Hepatocyte (in vitro differentiated cells): ENCODE data around the gene DEF6.

Experiments used
- CTCF ChIP-seq: fragments of 200-600 bp; sonication (generic); IDR thresholded peaks from 2 replicates; pipeline ENCODE4 v1.5.1; 2016; ENCODE audit warnings: antibody characterized with exemption, mild to moderate bottlenecking; ENCODE audit not compliant: poor library complexity
- EZH2 ChIP-seq: fragments of 200-600 bp; sonication (generic); IDR thresholded peaks from 2 replicates; pipeline ENCODE4 v1.6.1; 2016; ENCODE audit warnings: antibody characterized with exemption, mild to moderate bottlenecking, borderline replicate concordance

- TF ChIP-seq CTCF (no peak), EZH2 (no peak)
Measured at GRCh38 chr6:35259948-35260590, 37.5 kb upstream of the DEF6 start.
